ENCODE data around the gene KLRB1.
"Not testable (repeated sequence)": the region's sequence is repeated elsewhere in the genome, so short reads cannot be mapped to it uniquely, and the experiment has no call there.

GRCh38 chr12:9562841-9563453 lies 44.8 kb downstream of the KLRB1 start:
- TF ChIP-seq TAF1 (IDR thresholded peaks at IDR 0.05; ENCODE audit: borderline replicate concordance, low read depth, low read length); SMC3 (IDR thresholded peaks at IDR 0.05; ENCODE audit: low read depth, low read length); MXI1 (IDR thresholded peaks at IDR 0.05; ENCODE audit: low read depth, low read length); NRF1 (IDR thresholded peaks at IDR 0.05; ENCODE audit: low read depth, low read length); PBX3 (IDR thresholded peaks at IDR 0.05); USF2 (IDR thresholded peaks at IDR 0.05; ENCODE audit: borderline replicate concordance, low read depth, low read length); EZH2phosphoT487 (IDR thresholded peaks at IDR 0.05; ENCODE audit: borderline replicate concordance, low read depth); GABPA (IDR thresholded peaks at IDR 0.05; ENCODE audit: low read depth): not testable (repeated sequence)

All from SK-N-SH (cell line).